Subcutaneous adipose tissue (tissue), 4 donors: Measurements from ENCODE around the gene ADCY9. TPM values are rescaled to one million over a fixed set of nuclear protein-coding genes. Genes with fewer than 3 reads are reported as not detected.

Experiments
- CTCF ChIP-seq: fragments of 450-650 bp; IDR thresholded peaks from one replicate; pipeline ENCODE4 v1.5.1; 2016; ENCODE audit warnings: low read depth, mild to moderate bottlenecking, control low read depth, antibody characterized with exemption, moderate library complexity
- total RNA-seq, 4 donors: library from RNA; depleted of rRNA; stranded (reverse); fragments of >200 nt; gene quantifications; one replicate each; pipeline ENCODE4 v1.1.0, GENCODE V29; 2016

ADCY9 gene
- total RNA-seq, 4 donors from 2014 or later, result 9.5 to 16.4 (median 9.8) TPM

GRCh38 chr16:4085405-4085970, 30.8 kb downstream of the ADCY9 start:
- TF ChIP-seq CTCF, result no peak

GRCh38 chr16:4083347-4083870, 32.8 kb downstream of the ADCY9 start:
- TF ChIP-seq CTCF, result no peak

- no peak for TF ChIP-seq CTCF
Measured at GRCh38 chr16:4082474-4083044, 33.7 kb downstream of the ADCY9 start.

GRCh38 chr16:4081521-4082021, 34.7 kb downstream of the ADCY9 start:
- no peak for TF ChIP-seq CTCF

- TF ChIP-seq CTCF, result no peak
Measured at GRCh38 chr16:4081047-4081446, 35.2 kb downstream of the ADCY9 start.

- TF ChIP-seq CTCF, result no peak
Measured at GRCh38 chr16:4077174-4077649, 39.0 kb downstream of the ADCY9 start.

- TF ChIP-seq CTCF, result no peak
Measured at GRCh38 chr16:4075534-4075933, 40.7 kb downstream of the ADCY9 start.
